Skeletal muscle cell (primary cell): ENCODE data around the gene SEMA4B.
"Not testable (repeated sequence)": the region's sequence is repeated elsewhere in the genome, so short reads cannot be mapped to it uniquely, and the experiment has no call there.

ENCODE experiments used
- DNase-seq: peaks from one replicate; pipeline ENCODE4 v3.0.0-alpha.2; 2010; ENCODE audit warnings: low read depth
- H3K4me3 ChIP-seq: 2 replicates; pipeline ENCODE4 v1.5.1; 2011; ENCODE audit warnings: low read depth, mild to moderate bottlenecking, control low read depth, low read length, moderate library complexity

The SEMA4B gene

DNA sequence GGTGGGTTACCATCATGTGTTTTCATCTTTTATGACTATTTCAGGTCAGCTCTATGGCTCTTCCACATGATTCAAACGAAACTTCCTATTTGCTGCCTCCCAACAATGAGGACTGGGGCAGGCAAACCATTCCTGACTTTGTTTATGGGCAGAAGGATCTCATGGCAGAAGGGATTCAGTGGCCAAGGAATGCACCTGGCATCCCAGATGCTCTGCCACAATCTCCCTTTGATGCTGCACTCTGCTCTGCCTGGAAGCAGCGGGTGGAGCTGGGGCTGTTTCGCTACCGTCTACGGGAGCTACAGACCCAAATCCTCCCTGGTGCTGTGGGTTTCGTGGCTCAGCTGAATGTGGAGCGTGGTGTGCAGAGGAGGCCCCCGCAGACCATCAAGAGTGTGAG is 39.7 kb downstream of the SEMA4B start:
- no peak overlapping the region for H3K4me3 ChIP-seq
- no peak for DNase-seq

DNA sequence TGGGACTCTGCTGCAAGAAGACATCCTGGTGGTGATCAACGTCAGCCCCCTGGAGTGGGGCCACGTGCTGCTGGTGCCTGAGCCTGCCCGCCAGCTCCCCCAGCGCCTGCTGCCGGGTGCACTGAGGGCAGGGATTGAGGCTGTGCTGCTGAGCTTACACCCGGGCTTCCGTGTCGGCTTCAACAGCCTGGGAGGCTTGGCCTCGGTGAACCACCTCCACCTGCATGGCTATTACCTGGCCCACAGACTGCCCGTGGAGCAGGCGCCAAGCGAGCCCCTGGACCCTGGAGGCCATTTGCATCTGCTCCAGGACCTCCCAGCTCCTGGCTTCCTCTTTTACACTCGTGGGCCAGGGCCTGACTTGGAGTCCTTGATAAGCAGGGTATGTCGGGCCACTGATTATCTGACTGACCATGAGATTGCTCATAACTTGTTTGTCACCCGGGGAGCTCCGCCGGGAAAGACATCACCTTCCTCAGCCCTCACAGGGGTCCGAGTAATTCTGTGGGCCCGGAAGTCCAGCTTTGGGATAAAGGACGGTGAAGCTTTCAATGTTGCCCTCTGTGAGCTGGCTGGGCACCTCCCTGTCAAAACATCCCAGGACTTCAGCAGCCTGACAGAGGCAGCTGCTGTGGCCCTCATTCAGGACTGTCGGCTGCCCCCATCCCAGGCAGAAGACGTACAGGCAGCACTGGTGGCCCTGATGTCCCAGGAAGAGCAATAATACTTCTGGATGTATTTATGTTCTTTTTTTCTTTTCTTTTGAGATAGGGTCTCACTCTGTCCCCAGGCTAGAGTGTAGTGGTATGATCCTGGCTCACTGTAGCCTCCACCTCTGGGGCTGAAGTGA is 40.4 kb downstream of the SEMA4B start:
- no peak for DNase-seq
- H3K4me3 ChIP-seq: no peak overlapping the region

DNA sequence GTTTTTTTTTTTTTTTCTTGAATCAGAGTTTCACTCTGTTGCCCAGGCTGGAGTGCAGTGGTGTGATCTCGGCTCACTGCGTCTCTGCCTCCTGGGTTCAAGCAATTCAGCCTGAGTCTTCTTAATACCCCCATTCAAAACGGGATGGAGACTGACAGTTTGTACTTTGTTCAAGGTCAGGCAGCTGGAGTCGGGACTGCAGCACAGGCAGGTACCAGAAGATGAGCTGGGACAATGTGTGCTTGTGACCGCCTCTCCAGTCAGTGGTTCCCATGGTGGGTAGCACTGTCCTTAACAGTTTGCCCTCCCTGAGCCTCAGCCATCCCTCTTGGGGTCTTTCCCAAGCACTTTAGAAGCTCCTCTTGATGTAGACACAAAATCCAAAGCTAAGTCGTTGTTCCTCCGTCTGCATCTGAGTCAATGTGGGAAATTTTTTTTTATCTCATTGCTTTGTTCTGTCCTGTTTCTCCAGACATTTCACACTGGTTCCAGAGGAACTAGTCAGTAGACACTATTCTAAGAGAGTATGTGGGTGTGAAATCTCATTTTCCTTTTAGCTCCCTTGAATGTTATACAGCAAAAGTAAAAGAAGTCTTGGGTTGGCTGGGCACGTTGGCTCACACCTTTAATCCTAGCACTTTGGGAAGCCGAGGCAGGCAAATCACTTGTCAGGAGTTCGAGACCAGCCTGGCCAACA is 43.0 kb downstream of the SEMA4B start:
- DNase-seq: no peak

DNA sequence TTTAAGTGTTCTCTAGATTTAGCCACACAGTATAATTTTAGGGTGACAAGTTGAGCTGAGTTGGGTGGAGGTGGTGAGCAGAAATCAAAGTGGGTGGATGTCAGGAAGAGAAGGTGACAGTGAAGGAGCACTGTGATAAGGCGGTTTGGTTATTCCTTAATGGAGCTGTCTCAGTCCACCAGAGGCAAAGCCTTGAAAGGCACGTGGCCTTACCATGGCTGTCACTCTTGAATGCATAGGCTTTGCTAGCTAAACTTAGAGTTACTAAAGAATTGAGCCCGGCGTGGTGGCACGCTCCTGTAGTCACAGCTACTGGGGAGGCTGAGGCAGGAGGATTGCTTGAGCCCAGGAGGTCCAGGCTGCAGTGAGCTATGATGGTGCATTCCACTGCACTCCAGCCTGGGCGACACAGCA is 47.7 kb downstream of the SEMA4B start:
- peak overlapping the region; percentile 70 for H3K4me3 ChIP-seq
- DNase-seq: no peak

More for the DNA sequence above, 43.0 kb downstream of the SEMA4B start:
- H3K4me3 ChIP-seq: no peak overlapping the region

DNA sequence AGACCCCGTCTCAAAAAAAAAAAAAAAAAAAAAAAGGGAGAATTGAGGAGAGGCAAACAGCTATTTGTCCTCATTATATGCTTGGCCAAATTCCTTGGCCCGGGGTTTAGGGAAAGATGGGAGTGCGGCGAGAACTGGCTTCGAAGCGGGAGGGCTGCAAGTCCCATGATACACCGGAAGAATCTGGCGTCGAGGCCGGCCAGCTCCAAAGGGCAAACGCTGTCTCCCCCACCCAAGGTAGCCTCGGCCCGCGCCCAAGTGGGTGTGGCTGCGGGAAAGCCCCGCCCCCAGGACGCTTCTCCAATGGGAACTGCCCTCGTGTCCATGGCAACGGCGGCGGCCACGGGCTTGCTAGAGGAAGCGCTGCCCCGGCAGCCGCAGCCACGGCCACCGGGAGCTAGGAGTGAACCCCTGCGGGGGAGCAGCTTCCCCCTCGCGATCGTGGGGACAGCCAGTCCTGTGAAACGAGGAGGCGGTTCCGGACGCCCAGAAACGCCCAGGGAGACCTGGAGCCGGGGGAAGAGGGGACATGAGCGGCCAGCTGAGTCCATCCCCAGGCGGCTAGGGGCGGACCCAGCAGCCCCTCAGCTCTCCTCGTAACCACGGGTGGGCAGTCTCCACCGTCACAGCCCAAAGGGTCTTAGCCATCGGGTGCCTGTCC is 48.2 kb downstream of the SEMA4B start, which contains the start of gene TTLL13:
Gene TTLL13 (plus strand): TSS at position 354 of the 661 bp plus-strand sequence. CDS start 1,075 bp downstream, outside the sequence.
- peak within 1 kb of the TSS; percentile 70 for H3K4me3 ChIP-seq
- DNase-seq: peak; percentile 29

DNA sequence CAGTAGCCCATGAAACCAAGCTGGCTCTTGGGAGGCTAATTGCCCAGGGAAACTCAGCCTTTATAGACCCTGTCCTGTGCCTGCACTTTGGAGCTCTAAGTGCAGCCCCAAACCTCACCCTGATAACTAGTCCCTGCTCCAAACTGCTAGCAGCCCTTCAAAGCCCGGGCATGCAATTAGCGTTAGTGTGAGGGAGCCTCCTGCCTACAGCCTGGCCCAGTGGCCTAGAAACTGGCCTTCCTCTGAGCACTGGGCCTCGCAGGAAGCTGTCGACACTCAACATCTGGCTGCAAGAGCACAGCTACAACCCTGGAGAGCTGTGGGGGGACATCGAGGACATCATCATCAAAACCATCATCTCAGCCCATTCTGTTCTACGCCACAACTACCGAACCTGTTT is 56.6 kb downstream of the SEMA4B start:
- no peak overlapping the region for H3K4me3 ChIP-seq

DNA sequence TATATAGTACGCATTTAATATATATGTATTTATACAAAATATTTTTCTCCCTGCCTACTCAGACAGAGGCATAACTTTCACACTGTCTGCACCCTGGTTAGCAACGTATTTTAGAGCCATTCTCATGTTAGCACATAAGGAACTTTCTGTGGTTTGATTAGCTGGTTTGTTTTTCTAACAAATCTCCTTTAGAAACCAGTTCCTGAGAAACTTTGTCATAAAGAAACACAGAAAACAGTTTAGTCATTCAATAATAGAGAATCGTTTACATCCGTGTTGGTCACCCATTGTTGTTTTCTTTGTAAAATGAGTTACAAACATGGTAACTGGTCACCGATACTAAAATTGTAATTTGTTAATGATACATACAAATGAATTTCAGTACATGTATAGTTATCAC is 58.4 kb downstream of the SEMA4B start:
- no peak for DNase-seq
- no peak overlapping the region for H3K4me3 ChIP-seq

More for the DNA sequence above, 56.6 kb downstream of the SEMA4B start:
- DNase-seq: no peak

DNA sequence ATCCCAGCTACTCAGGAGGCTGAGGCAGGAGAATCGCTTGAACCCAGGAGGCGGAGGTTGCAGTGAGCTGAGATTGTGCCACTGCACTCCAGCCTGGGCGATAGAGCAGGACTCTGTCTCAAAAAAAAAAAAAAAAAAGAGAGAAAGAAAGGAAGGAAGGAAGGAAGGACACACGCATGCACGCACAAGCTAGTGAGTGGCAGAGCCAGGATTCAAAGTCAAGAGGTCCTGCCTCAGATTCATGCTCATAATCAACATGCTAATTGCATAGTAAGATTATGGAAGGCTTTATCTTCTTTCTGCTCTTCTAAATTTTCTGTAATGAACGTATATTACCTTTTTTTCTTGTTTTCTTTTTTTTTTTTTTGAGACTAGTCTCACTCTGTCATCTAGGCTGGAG is 59.6 kb downstream of the SEMA4B start:
- H3K4me3 ChIP-seq, DNase-seq: not testable (repeated sequence)

DNA sequence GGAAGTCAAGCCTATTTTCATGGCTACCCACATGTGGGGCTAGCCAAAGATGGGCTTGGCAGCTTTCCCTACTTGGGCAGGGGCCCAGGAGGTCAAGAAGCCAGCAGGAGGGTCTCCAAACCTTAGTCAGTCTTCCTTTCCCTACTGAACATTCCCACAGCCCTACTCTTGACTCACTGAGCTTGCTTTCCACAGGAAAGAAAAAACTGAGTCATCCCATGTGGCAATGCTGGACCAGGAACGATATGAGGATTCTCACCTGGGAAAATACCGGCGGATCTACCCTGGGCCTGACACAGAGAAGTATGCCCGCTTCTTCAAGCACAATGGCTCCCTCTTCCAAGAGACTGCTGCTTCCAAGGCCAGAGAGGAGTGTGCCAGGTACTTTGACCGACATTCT is 60.7 kb downstream of the SEMA4B start:
- DNase-seq: no peak
- no peak overlapping the region for H3K4me3 ChIP-seq

DNA sequence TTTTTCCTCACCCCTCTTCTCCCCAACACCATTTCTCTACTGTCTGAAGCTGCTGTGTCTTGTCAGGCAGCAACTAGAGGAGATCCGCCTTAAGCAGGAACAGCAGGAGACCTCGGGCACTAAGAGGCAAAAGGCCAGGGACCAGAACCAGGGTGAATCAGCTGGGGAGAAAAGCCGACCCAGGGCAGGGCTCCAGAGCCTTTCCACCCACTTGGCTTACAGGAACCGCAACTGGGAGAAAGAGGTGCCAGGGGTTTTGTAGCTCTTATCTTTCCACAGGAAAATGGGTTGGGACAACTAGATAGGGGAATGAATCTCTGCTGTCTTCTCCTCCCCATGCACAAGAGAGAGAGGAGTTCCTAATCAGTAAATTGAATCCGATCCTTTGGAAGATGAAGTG is 61.3 kb downstream of the SEMA4B start:
- DNase-seq: no peak
- no peak overlapping the region for H3K4me3 ChIP-seq

DNA sequence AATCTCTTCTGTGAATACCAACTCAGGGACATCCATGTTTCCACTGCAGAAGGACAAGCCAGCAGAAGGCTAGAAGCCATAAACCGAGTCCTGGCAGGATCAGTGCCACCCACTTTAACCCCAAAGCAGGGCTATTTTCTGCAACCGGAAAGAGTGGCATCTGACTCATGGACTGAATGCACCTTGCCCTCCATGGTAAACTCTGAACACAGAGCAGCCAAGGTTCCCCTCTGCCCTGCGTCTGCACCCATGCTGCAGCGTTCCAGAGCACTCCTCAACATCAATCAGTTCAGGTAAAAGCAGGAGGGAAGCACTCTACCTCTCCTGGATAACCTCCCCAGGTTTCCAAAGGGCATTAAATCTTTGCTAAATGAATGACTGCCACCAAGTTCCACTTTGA is 63.5 kb downstream of the SEMA4B start:
- peak overlapping the region; percentile 83 for H3K4me3 ChIP-seq
- no peak for DNase-seq

DNA sequence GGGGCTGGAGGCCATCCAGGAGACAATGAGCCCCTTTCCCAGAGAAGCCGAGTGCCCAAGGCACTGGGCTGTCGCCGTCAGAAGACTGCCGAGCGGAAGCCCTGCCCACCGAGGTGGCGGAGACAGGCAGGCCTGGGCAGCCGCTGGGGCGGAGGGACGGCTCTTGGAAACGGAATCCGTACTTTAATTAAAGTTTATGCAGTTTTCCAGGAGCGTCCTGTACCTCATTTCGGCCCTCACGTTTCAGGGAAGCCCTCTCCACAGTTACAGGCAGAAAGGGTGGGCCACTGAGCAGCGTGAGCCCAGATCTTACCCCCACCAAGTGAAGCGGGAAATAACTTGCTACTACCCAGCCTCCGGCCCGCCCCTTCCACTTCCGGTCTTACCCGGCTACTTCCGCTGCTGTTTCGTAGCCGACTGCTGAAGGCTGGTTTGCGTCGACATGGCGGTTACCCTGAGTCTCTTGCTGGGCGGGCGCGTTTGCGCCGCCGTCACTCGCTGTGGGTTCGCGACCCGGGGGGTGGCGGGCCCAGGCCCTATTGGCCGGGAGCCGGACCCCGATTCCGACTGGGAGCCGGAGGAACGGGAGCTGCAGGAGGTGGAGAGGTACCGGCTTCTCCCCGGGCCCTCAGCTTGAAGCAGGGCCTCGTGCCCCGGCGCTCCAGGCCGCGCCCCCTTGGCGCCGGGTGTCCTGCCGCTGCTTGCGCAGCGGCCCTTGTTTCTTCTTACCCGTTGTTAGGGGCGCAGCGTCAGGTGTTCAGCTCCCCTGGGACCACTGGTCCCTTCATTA is 64.3 kb downstream of the SEMA4B start, which contains the start of gene NGRN:
Gene NGRN (plus strand): TSS at position 402 of the 790 bp plus-strand sequence. CDS start 41 bp downstream, at position 443.
- H3K4me3 ChIP-seq: peak within 1 kb of the TSS; percentile 83
- peak; percentile 52 for DNase-seq

DNA sequence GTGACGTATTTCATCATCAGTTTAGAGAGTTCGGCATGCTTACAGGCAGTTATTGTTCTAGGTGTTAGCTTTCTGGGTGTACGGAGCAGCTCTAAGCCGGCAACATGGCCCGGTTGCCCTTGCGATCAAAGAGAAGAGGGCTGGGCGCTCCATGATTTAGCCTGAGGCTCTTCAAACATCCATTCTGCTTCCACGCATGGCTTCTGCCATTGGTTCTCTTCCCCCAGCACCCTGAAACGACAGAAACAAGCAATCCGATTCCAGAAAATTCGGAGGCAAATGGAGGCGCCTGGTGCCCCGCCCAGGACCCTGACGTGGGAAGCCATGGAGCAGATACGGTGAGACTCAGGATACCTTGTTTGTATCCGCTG is 64.9 kb downstream of the SEMA4B start:
- DNase-seq: no peak

DNA sequence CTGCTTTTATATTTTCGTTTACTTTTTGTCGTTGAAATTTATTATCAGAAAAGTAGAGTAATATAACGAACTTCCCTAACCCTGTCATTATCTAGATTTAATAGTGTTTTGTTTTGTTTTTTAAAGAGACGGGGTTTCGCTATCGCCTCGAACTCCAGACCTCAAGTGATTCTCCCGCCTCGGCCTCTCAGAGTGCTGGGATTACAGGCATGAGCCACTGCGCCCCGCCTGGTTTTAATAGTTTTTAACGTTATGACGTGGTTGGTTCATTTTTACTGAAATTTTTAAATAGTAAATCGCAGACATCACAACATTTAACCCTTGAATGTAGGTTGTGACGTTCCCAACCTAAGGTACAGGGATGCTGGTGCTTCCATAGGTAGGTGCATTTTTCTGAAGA is 65.4 kb downstream of the SEMA4B start:
- no peak for DNase-seq
- H3K4me3 ChIP-seq: peak overlapping the region; percentile 83

More for the DNA sequence above, 64.9 kb downstream of the SEMA4B start:
- H3K4me3 ChIP-seq: peak overlapping the region; percentile 83

DNA sequence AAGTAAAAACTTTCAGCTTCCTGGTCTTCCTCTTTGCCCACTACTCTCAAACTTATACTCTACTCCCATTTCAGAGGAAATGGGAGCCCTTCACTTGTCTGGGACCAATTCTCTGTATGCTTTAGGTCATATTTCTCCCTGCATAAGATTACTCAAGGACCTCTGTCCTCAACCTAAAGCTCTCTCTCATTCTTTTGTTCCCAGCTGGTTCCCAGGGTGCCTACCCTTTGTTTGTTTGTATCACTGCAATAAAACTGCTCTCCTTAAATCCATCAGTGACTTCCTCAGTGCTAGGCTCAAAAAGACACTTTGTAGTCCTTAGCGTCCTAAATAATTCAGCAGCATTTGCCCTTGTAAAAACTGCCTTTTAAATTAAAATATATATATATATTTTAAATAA is 67.3 kb downstream of the SEMA4B start:
- H3K4me3 ChIP-seq: no peak overlapping the region
- DNase-seq: no peak

DNA sequence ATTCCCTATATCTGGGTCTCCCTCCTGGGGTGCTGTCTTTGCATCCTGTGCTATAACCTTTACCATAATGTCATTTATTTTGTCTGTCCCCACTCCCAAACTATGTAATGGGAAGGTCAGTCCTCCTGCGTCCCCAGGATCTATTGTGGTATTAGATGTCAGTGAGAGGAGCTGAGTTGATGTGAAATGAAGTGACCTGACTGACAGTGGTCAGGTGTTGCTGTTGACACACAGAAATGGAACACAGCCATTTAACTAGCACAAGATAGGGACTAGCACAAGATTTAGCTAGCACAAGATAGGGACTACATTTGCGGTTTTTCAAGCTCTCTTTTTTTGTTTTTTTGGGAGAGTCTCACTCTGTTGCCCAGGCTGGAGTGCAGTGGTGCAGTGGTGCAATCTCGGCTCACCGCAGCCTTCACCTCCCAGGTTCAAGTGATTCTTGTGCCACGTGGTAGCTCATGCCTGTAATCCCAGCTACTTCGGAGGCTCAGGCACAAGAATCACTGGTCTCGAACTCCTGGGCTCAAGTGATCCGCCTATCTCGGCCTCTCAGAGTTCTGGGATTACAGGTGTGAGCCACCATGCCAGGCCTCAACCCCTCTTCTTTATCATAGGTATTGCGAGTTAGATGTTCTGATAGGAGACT is 69.5 kb downstream of the SEMA4B start:
- no peak overlapping the region for H3K4me3 ChIP-seq
- DNase-seq: no peak

DNA sequence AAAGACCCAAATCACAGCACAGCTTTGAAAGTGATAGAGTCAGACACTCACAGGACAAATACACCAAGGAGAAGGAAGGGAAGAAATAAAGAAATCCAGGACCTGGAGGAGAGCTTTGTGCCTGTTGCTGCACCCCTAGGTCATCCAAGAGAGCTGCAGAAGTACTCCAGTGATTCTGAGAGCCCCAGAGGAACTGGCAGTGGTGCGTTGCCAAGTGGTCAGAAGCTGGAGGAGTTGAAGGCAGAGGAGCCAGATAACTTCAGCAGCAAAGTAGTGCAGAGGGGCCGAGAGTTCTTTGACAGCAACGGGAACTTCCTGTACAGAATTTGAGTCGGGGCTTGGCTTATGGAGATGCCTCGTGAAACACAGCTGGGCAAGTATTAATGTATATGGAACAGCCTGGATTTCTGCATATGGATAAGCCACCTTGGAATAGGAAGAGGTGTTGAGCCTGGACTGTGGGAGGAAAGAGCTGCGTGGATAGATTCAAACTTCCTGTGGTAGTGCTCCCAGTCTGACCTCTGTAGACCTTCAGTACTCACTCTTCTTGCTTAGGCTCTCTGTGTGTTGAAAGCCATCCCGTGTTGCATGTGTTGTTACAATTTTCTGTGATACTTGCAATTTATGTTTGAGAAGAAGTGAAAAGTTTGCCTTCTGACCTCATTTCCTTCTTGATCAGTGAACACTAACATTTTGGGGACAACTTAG is 70.5 kb downstream of the SEMA4B start:
- no peak overlapping the region for H3K4me3 ChIP-seq
- no peak for DNase-seq

DNA sequence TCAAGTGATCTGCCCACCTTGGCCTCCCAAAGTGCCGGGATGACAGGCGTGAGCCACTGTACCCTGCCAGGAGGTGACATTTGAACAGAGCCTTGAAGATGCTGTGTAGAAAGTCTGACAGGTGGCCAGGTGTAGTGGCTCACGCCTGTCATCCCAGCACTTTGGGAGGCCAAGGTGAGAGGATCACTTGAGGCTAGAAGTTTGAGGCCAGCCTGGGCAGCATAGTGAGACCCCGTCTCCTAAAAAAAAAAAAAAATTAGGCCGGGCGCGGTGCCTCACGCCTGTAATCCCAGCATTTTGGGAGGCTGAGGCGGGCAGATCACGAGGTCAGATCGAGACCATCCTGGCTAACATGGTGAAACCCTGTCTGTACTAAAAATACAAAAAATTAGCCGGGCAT is 77.3 kb downstream of the SEMA4B start:
- not testable (repeated sequence) for H3K4me3 ChIP-seq, DNase-seq
